HG03378 (cell line): ENCODE data around the gene PICK1.
"Not testable (repeated sequence)": the region's sequence is repeated elsewhere in the genome, so short reads cannot be mapped to it uniquely, and the experiment has no call there.

Experiments
- ATAC-seq: cut with Tn5 transposase; IDR thresholded peaks from one replicate; pipeline ENCODE4 v1.9.1; 2021; ENCODE audit warnings: mild to moderate bottlenecking, moderate library complexity; ENCODE audit not compliant: unreplicated experiment

PICK1 gene

GRCh38 chr22:38030311-38031133 lies 26.7 kb upstream of the PICK1 start:
- no peak for ATAC-seq

- ATAC-seq: no peak
These were observed 25.7 kb upstream of the PICK1 start for GRCh38 chr22:38031491-38031890.

GRCh38 chr22:38032681-38033521 lies 24.3 kb upstream of the PICK1 start:
- no peak for ATAC-seq

- no peak for ATAC-seq
These were observed 23.5 kb upstream of the PICK1 start for GRCh38 chr22:38033522-38034277.

GRCh38 chr22:38034278-38034882 lies 22.8 kb upstream of the PICK1 start:
- no peak for ATAC-seq

- no peak for ATAC-seq
These were observed 22.2 kb upstream of the PICK1 start for GRCh38 chr22:38034884-38035529.

- no peak for ATAC-seq
These were observed 21.7 kb upstream of the PICK1 start for GRCh38 chr22:38035530-38035885.

GRCh38 chr22:38036392-38037062 lies 20.7 kb upstream of the PICK1 start:
- no peak for ATAC-seq

- ATAC-seq: not testable (repeated sequence)
These were observed 19.6 kb upstream of the PICK1 start for GRCh38 chr22:38037367-38038150.

- no peak for ATAC-seq
These were observed 18.8 kb upstream of the PICK1 start for GRCh38 chr22:38038426-38038825.

- no peak for ATAC-seq
These were observed 18.1 kb upstream of the PICK1 start for GRCh38 chr22:38038890-38039812.

GRCh38 chr22:38040953-38041759 lies 16.0 kb upstream of the PICK1 start:
- no peak for ATAC-seq

- no peak for ATAC-seq
These were observed 15.3 kb upstream of the PICK1 start for GRCh38 chr22:38041760-38042487.

- ATAC-seq: no peak
These were observed 14.8 kb upstream of the PICK1 start for GRCh38 chr22:38042488-38042790.

- no peak for ATAC-seq
These were observed 13.8 kb upstream of the PICK1 start for GRCh38 chr22:38043151-38044039.
